T-helper 22 cell (primary cell): ENCODE results near the gene TCFL5.

Source experiments
- DNase-seq: peaks from one replicate; pipeline ENCODE4 v3.0.0-alpha.2; 2020; ENCODE audit warnings: low read depth

TCFL5 gene

GRCh38 chr20:62895539-62895938, 33.9 kb upstream of the TCFL5 start:
- no peak for DNase-seq

DNA sequence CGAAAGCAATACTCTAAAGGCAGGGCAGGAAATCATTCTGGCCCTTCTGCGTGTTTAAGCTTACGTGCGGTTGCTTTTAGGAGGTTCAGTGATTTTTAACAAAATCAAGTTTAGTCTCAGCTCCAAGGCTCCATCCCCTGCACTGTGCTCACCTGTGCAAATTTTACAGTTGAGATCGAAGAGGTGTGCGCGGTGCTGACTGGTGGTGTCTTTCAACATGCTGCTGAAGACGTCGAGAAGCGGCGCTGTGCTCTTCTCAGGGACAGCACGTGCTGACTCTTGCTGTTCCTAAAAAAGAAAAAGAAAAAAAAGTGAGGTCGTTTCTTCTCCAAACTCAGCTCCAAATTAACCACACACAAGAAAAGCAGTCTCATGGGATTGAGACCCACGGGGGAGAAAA, 32.6 kb upstream of the TCFL5 start:
- DNase-seq, result no peak

DNA sequence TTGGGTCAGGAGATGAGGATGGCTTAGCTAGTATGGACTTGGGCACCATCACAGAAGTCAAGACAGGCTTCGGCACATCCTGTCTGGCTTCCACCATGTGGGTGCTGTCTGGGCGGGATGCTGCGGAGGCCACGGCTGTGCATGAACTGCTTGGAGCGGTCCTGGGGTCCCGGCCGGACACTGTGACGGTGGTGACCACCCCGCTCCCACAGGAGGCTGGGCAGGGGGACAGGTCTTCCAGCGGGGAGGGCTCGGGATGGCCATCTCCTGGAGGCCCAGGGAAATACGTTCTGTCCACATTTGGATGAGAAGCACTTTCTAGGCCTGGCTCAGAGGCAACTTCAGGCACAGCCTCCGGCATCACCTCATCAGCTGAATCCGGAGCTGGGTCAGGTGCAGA, 32.1 kb upstream of the TCFL5 start:
- no peak for DNase-seq

- DNase-seq, result no peak
These were observed 31.0 kb upstream of the TCFL5 start for GRCh38 chr20:62892348-62893304.

- DNase-seq, result no peak
These were observed 29.5 kb upstream of the TCFL5 start for GRCh38 chr20:62891111-62891510.

DNA sequence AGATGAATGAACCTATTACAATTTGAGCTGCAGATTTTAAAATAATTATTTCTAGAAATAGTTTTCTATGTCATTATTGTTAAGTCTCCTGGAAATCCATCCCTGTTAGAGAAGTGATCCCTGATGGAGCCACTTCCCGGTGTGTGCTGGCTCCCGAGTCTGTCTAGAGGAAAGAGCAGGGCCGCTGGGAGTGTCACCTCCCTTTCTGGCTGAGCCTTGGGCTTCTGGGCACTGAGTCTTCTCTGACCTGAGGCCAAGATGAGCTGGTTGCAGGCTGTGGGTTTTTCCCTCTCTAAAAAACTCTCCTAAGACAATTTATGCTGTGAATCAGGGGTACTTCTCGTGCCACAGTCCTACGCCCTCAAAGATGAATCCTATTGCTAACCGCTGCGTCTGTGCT, 28.8 kb upstream of the TCFL5 start:
- no peak for DNase-seq

- no peak for DNase-seq
These were observed 28.2 kb upstream of the TCFL5 start for GRCh38 chr20:62889871-62890270.

DNA sequence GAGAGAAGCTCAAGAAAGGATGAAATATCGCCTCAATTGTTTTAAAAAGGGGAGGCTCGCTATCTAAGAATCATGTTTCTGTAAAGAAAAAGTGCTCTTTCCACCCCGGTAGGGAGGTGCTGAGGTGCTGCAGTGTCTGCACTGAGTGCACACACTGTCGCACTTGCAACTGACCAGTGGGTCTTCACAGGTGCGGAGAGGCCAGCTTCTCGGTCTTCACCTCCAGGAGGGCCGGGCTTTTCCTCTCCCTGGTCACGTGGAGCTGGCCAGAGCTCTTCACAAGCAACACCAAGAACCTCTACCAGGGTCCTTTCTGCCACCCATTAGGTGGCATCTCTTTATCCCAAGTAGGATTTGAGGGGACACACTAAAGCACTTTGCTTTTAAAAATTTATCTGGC, 27.8 kb upstream of the TCFL5 start:
- no peak for DNase-seq

GRCh38 chr20:62888910-62889309, 27.3 kb upstream of the TCFL5 start:
- DNase-seq, result no peak

DNA sequence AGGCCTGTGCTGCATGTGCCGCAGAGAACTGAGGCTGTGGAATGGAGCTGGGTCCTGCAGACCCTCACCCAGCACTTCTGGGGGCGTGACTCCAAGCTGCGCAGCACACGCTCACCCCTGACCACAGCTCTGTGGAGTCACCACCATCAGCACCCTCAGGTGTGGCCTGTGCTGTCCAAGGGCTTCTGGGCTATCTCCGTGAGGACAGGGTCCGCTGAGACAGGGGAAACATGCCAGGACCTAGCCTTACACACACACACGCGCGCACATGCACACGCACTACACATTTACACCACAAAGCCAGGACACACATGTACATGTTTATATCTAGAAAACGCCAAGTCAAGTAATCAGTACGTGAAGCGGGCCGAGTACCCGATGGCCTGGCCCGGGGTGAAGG, 26.8 kb upstream of the TCFL5 start:
- DNase-seq, result no peak

GRCh38 chr20:62887860-62888239, 26.2 kb upstream of the TCFL5 start:
- no peak for DNase-seq

DNA sequence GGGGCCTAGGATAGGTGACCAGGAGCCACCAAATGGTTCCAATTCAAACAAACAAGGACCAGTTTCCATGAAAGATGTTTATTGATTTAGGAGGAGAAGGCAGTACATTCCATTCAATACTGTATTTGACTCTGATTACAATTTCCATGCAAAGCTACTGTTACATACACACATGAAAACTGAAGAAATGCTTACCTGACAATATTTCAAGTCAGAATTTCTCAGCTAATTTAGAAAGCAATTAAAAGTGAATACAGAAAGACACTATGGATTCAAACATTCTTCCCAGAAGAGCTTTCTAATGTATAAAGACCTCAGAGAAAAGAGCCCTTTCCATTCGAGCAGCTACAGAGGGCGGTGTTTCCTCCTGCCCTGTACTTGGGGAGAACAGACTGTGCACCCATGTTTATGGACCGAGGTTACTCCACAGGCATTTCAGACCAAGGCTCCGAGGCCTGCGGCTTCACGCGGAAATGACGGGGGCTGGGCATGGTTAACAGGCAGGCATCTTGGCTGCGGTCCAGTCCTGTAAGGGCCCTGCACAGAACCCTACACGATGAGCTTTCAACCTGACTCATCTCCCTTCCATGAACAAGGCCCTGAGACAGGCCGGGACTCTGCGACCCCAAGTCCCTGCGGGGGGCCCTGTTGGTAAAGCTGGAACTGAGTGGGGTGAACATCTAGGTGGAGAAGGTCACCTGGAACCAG, 25.7 kb upstream of the TCFL5 start:
- DNase-seq, result no peak

GRCh38 chr20:62886709-62887058, 25.1 kb upstream of the TCFL5 start:
- no peak for DNase-seq

DNA sequence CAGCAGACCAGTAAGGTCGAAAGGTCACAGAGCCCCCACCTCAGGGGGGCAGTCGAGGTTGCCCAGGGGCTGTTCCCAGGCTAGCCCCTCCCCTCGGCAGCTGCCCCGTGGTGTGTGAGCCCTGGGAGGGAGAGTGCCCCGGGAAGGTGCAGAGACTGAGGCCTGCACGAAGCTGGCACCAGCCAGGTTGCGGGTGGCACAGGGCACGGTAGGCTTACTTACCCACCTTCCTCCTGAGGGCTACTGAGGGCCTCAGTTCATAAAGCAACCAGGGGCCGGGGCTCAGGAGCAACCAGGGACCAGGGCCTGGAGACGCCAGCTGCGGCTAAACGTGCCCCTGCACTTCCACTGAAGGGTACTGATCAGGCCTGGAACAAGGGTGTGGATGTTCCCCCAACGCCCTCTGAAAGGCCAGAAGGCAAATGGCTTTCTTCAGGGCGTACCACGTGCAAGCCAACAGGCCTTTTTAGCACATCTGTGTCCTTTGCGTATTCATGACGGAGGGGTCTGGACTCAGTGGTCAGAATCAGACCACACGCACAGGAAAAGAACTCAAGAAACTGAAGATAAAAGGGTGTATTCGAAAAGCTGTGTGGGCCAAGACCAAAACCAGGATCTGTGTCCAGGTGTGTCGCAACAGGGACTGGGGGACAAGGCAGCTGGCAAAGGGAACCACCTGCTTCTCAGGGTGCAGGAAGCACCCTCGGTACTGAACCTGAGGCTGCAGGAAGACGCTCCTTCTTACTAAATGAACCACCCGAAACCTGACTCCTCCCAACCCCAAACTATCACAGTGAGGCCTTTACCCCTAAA, 24.5 kb upstream of the TCFL5 start:
- DNase-seq, result no peak

GRCh38 chr20:62885046-62885895, 23.6 kb upstream of the TCFL5 start:
- no peak for DNase-seq

- DNase-seq, result no peak
These were observed 22.9 kb upstream of the TCFL5 start for GRCh38 chr20:62884556-62884955.

DNA sequence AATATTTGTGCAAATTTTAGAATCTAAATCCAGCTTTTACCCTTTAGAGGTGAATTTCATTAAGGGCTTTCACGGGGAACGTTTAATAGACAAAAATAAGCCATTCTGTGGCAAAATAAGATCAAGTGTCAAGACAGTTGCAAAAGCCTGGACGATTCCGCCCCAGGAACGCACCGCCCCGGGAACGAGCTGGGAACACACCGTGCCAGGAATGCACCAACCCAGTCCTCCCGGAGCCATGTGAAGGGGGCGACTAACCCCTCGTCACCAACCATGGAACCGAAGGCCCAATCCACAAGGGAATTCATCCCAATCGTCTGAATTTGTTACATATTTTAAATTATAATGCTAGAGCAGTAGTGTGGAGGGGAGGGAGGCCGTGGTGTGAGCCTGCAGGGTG, 20.8 kb upstream of the TCFL5 start:
- no peak for DNase-seq

- DNase-seq, result no peak
These were observed 20.2 kb upstream of the TCFL5 start for GRCh38 chr20:62881662-62882395.

GRCh38 chr20:62880935-62881661, 19.5 kb upstream of the TCFL5 start:
- no peak for DNase-seq
